PC-9 (cell line): ENCODE data around the gene COX6B1. TPM values are rescaled to one million over a fixed set of nuclear protein-coding genes. Genes with fewer than 3 reads are reported as not detected.
A peak's percentile ranks its signal among the peaks of the same experiment; 100 is the strongest.

Source experiments
- BruUV-seq: library from RNA; stranded (reverse); fragments of 400-500 nt; replicated peaks from 2 replicates; lab custom pipeline; 2021; lab: Mats Ljungman, UMichigan
- CTCF ChIA-PET: fragments of 300-600 bp; sonication (Branson Sonifier 250); formaldehyde crosslinking; loops from one replicate; lab custom pipeline; 2022; ENCODE audit warnings: antibody characterized with exemption; lab: Charles Lee
- POLR2A ChIA-PET: fragments of 300-600 bp; sonication (Branson Sonifier 250); formaldehyde crosslinking; loops from one replicate; lab custom pipeline; 2022; ENCODE audit warnings: antibody characterized with exemption; ENCODE audit not compliant: unreplicated experiment; lab: Charles Lee
- DNase-seq, 2 experiments: peaks; one replicate each; pipeline versions ENCODE4 v3.0.0 to v3.0.0-alpha.2; 2015 to 2022; ENCODE audit warnings: mixed read lengths in 1 of 2
- H2AFZ ChIP-seq: fragments of 200-600 bp; sonication (generic); 2 replicates; pipeline ENCODE4 v1.8.1; 2017; ENCODE audit warnings: antibody characterized with exemption
- H3F3A ChIP-seq: fragments of 200-600 bp; sonication (generic); 2 replicates; pipeline ENCODE4 v1.8.1; 2017; ENCODE audit warnings: antibody characterized with exemption, mild to moderate bottlenecking, low read depth; ENCODE audit not compliant: insufficient read depth
- H3K27ac ChIP-seq: fragments of 200-600 bp; sonication (generic); 2 replicates; pipeline ENCODE4 v1.6.1; 2016; ENCODE audit warnings: mixed run types
- H3K27me3 ChIP-seq: fragments of 200-600 bp; sonication (generic); 2 replicates; pipeline ENCODE4 v1.6.1; 2016; ENCODE audit warnings: low read depth, mixed run types; ENCODE audit not compliant: insufficient read depth
- H3K36me3 ChIP-seq: fragments of 200-600 bp; sonication (generic); 2 replicates; pipeline ENCODE4 v1.6.1; 2016; ENCODE audit warnings: low read depth, mixed run types
- H3K4me1 ChIP-seq: fragments of 200-600 bp; sonication (generic); replicated peaks from 2 replicates; pipeline ENCODE4 v1.6.1; 2016; ENCODE audit warnings: mixed run types; ENCODE audit not compliant: insufficient read depth
- H3K4me2 ChIP-seq: fragments of 200-600 bp; sonication (generic); 2 replicates; pipeline ENCODE4 v1.6.1; 2017; ENCODE audit warnings: mixed run types
- H3K4me3 ChIP-seq: fragments of 200-600 bp; sonication (generic); 2 replicates; pipeline ENCODE4 v1.6.1; 2016; ENCODE audit warnings: mixed run types
- H3K79me2 ChIP-seq: fragments of 200-600 bp; sonication (generic); 2 replicates; pipeline ENCODE4 v1.6.1; 2017; ENCODE audit warnings: low read depth, mixed run types
- H3K9me2 ChIP-seq: fragments of 200-600 bp; sonication (generic); 2 replicates; pipeline ENCODE4 v1.8.1; 2017; ENCODE audit warnings: mild to moderate bottlenecking; ENCODE audit not compliant: insufficient read depth
- H3K9me3 ChIP-seq: fragments of 200-600 bp; sonication (generic); 2 replicates; pipeline ENCODE4 v1.8.1; 2016; ENCODE audit warnings: low read depth; ENCODE audit not compliant: insufficient read depth
- H4K20me1 ChIP-seq: fragments of 200-600 bp; sonication (generic); 2 replicates; pipeline ENCODE4 v1.8.1; 2017; ENCODE audit not compliant: insufficient read depth
- EZH2 ChIP-seq: fragments of 200-600 bp; sonication (generic); IDR thresholded peaks from 2 replicates; pipeline ENCODE4 v1.8.0; 2017; ENCODE audit warnings: antibody characterized with exemption, low read depth
- intact Hi-C: fragments of 100-400 bp; cut with micrococcal nuclease; formaldehyde crosslinking; loops from one replicate; pipeline ENCODE4 v1.10.0; 2022; ENCODE audit not compliant: unreplicated experiment
- total RNA-seq: library from RNA; stranded (reverse); gene quantifications from 2 replicates; pipeline ENCODE4 v1.2.3, GENCODE V29; 2021
- TF ChIP-seq, protein P1 (sequence below): fragments of 200-600 bp; sonication (generic); conservative IDR thresholded peaks from 2 replicates; pipeline ENCODE4 v1.6.1; 2017; ENCODE audit warnings: mixed run types, antibody characterized with exemption, mild to moderate bottlenecking, moderate library complexity

COX6B1 gene
- total RNA-seq, 1 experiment from 2014 or later: 489 TPM

DNA sequence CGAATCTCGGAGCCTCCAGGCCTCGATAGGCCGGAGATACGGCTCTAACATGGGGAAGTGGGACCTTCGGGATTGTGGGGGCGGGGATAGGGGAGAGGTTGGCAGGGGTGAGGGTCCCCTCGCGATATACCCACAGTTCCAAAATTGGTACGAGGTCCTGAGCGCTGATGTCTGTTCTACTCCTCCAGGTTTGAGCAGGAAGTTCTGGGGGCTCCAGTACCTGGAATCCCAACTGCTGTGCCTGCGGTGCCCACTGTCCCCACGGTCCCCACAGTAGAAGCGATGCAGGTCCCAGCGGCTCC, 18.8 kb upstream of the COX6B1 start:
- ChIA-PET POLR2A (no interaction called here), CTCF (no interaction called here)
- Histone ChIP-seq H4K20me1 (no peaks in the 10 kb centered on the region), H3K4me3 (peak overlapping the region; percentile 93), H3K27ac (peak overlapping the region; percentile 65), H3K9me3 (no peaks in the 10 kb centered on the region), H3K4me1 (peaks cover 5% of the 10 kb centered on the region; the same call in 1 of the 2 replicates), H2AFZ (peak overlapping the region; percentile 98), H3K79me2 (peaks cover 12% of the 10 kb centered on the region), H3K4me2 (peak overlapping the region; percentile 93), H3K36me3 (peaks cover 4% of the 10 kb centered on the region; the same call in 1 of the 2 replicates), H3K27me3 (no peaks in the 10 kb centered on the region), H3F3A (peaks cover 18% of the 10 kb centered on the region), H3K9me2 (no peaks in the 10 kb centered on the region)
- TF ChIP-seq, protein P1, sequence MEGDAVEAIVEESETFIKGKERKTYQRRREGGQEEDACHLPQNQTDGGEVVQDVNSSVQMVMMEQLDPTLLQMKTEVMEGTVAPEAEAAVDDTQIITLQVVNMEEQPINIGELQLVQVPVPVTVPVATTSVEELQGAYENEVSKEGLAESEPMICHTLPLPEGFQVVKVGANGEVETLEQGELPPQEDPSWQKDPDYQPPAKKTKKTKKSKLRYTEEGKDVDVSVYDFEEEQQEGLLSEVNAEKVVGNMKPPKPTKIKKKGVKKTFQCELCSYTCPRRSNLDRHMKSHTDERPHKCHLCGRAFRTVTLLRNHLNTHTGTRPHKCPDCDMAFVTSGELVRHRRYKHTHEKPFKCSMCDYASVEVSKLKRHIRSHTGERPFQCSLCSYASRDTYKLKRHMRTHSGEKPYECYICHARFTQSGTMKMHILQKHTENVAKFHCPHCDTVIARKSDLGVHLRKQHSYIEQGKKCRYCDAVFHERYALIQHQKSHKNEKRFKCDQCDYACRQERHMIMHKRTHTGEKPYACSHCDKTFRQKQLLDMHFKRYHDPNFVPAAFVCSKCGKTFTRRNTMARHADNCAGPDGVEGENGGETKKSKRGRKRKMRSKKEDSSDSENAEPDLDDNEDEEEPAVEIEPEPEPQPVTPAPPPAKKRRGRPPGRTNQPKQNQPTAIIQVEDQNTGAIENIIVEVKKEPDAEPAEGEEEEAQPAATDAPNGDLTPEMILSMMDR: no peak
- no peak for DNase-seq
- intact Hi-C loops: no loop called here
- TSS peak; percentile 58 for BruUV-seq

DNA sequence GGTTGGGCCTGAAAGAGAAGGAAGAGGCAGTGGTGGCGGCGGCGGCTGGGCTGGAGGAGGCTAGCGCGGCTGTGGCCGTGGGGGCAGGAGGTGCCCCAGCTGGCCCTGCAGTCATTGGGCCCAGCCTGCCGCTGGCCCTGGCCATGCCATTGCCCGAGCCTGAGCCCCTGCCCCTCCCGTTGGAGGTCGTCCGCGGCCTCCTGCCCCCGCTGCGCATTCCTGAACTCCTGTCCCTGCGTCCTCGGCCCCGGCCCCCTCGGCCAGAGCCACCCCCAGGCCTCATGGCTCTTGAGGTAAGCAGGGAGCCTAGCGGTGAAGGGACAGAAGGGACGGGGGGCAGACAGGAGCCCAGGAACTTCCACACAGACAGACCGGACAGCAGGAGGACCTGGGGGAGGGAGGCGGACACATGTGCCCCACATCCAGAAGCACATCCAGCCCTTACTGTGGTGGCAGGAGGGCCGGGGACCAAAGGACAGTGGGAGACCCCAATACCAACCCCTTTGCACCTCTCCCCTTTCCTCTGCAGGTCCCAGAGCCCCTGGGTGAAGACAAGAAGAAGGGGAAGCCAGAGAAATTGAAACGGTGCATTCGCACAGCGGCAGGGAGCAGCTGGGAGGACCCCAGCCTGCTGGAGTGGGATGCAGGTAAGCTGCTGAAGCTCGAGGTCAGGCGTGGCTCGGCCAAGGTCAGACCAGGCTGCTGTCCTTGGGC, 14.2 kb upstream of the COX6B1 start:
- DNase-seq: no peak
- H3K27me3 ChIP-seq: no peaks in the 10 kb centered on the region
- TF ChIP-seq EZH2: no peak
- TF ChIP-seq, protein P1: no peak
- ChIA-PET POLR2A (no interaction called here), CTCF (no interaction called here)
- no TSS peak for BruUV-seq
- H3K27ac ChIP-seq: no peak overlapping the region
- H3K4me2 ChIP-seq: no peak overlapping the region
- intact Hi-C loops: no loop called here
- H3K4me1 ChIP-seq: peaks cover 5% of the 10 kb centered on the region; the same call in 1 of the 2 replicates
- H3K36me3 ChIP-seq: peaks cover 4% of the 10 kb centered on the region; the same call in 1 of the 2 replicates
- H3K4me3 ChIP-seq: no peak overlapping the region
- peaks cover 12% of the 10 kb centered on the region for H3K79me2 ChIP-seq
- no peak overlapping the region for H2AFZ ChIP-seq
- no peaks in the 10 kb centered on the region for H3K9me2 ChIP-seq
- H3F3A ChIP-seq: 0 out of 2 replicates have a peak, but pooled peaks cover 7% of the 10 kb centered on the region
- no peaks in the 10 kb centered on the region for H4K20me1 ChIP-seq
- H3K9me3 ChIP-seq: no peaks in the 10 kb centered on the region

- H3F3A ChIP-seq: peaks cover 6% of the 10 kb centered on the region; the same call in 1 of the 2 replicates
- intact Hi-C loops: no loop called here
- CTCF ChIA-PET: no interaction called here
- H3K79me2 ChIP-seq: no peaks in the 10 kb centered on the region
- no peak overlapping the region for H3K4me2 ChIP-seq
- no peak overlapping the region for H2AFZ ChIP-seq
- no peak for TF ChIP-seq EZH2
- TF ChIP-seq, protein P1: no peak
- H3K36me3 ChIP-seq: peaks cover 4% of the 10 kb centered on the region; the same call in 1 of the 2 replicates
- no TSS peak for BruUV-seq
- no peaks in the 10 kb centered on the region for H3K4me1 ChIP-seq
- no peak overlapping the region for H3K27ac ChIP-seq
- DNase-seq: no peak
- H3K27me3 ChIP-seq: no peaks in the 10 kb centered on the region
- no peak overlapping the region for H3K4me3 ChIP-seq
- no peaks in the 10 kb centered on the region for H4K20me1 ChIP-seq
- POLR2A ChIA-PET: no interaction called here
- H3K9me3 ChIP-seq: no peaks in the 10 kb centered on the region
- H3K9me2 ChIP-seq: no peaks in the 10 kb centered on the region
Measured at GRCh38 chr19:35636651-35637050, 11.5 kb upstream of the COX6B1 start.
